Neural crest cell (in vitro differentiated cells): ENCODE measurements around the gene ATIC. TPM values are rescaled to one million over a fixed set of nuclear protein-coding genes. Genes with fewer than 3 reads are reported as not detected.

Source experiments
- DNase-seq: peaks from one replicate; pipeline ENCODE4 v3.0.0; 2021; ENCODE audit warnings: low read depth, mixed read lengths, low spot score
- H3K27ac Mint-ChIP-seq: one replicate; pipeline ENCODE4 v1.8.0; 2021; ENCODE audit warnings: mild to moderate bottlenecking, mixed read lengths; ENCODE audit not compliant: unreplicated experiment
- H3K27me3 Mint-ChIP-seq: 2 replicates; pipeline ENCODE4 v1.8.0; 2021; ENCODE audit warnings: low read depth, mild to moderate bottlenecking, mixed read lengths
- H3K36me3 Mint-ChIP-seq: 2 replicates; pipeline ENCODE4 v1.8.0; 2021; ENCODE audit warnings: low read depth, mild to moderate bottlenecking, mixed read lengths
- H3K4me1 Mint-ChIP-seq: 2 replicates; pipeline ENCODE4 v1.8.0; 2021; ENCODE audit warnings: mixed read lengths
- H3K4me3 Mint-ChIP-seq: one replicate; pipeline ENCODE4 v1.8.0; 2021; ENCODE audit warnings: mild to moderate bottlenecking, mixed read lengths
- H3K9me3 Mint-ChIP-seq: 2 replicates; pipeline ENCODE4 v1.8.0; 2021; ENCODE audit warnings: mixed read lengths
- CTCF ChIP-seq: fragments of 200-600 bp; sonication (generic); conservative IDR thresholded peaks from 2 replicates; pipeline ENCODE4 v1.5.0; 2021; ENCODE audit warnings: antibody characterized with exemption, mild to moderate bottlenecking
- total RNA-seq: library from RNA; stranded (reverse); gene quantifications from 2 replicates; pipeline ENCODE4 v1.2.1, GENCODE V29; 2021

Gene ATIC
- total RNA-seq, 1 donor from 2014 or later, result 206 TPM

DNA sequence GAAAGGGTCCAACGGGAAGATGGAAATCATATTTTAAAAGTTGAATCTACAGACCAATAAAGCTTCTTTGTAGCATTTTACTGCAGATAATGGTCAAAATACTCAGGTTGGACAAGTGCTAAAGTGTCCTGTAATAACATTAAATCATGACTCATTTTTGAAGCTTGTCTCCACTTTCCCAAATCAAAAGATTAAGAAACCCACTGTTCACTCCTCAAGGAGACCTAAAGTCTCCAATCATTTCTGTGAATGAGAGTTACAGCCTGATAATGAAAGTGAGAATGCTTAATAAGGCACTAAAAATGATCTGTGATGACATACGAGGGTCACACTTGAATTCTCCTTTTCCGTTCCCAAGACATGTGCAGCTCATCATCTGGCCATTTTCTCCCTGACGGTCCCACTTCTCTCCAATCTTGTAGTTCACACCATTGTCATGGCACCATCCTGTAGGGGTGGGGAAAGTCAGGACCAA is 53.4 kb downstream of the ATIC start:
- H3K4me1 Mint-ChIP-seq, result no peaks in the 10 kb centered on the region
- peaks cover 40% of the 10 kb centered on the region for H3K36me3 Mint-ChIP-seq
- no peak for TF ChIP-seq CTCF
- DNase-seq, result no peak
- no peaks in the 10 kb centered on the region for H3K9me3 Mint-ChIP-seq
- no peaks in the 10 kb centered on the region for H3K27me3 Mint-ChIP-seq
- H3K27ac Mint-ChIP-seq, result no peak overlapping the region
- no peak overlapping the region for H3K4me3 Mint-ChIP-seq

DNA sequence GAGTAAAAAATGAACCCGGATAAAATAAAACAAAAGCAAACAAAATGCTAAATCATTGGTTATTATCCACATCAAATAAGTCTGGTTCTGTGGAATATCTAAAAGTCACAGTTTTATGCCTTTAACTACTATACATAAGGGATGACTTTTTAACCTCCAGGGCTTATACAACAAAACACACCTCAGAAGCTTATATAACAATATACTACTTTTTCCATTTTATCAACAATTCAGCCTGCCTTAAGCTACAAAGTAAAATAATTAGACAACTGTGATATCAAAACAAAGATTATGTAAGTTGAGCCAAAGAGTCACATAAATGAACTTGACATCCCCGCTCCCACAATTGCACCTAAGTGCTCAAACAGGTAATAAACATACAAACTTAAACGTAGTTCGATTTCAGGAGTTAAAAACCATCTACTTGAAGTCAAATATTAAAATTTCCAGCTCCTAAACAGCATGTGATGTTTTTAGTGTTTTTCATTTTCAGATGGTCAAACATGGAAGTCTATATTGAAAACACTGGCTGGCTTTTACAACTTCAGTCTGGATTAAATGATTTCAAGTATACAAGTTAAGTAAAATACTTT is 54.7 kb downstream of the ATIC start:
- DNase-seq, result no peak
- Mint-ChIP-seq H3K4me3 (no peak overlapping the region), H3K36me3 (peaks cover 38% of the 10 kb centered on the region), H3K9me3 (no peaks in the 10 kb centered on the region), H3K4me1 (no peaks in the 10 kb centered on the region), H3K27ac (no peak overlapping the region), H3K27me3 (no peaks in the 10 kb centered on the region)
- TF ChIP-seq CTCF, result no peak

GRCh38 chr2:215367662-215368492 is 56.0 kb downstream of the ATIC start:
- no peaks in the 10 kb centered on the region for H3K9me3 Mint-ChIP-seq
- H3K27me3 Mint-ChIP-seq, result no peaks in the 10 kb centered on the region
- no peak for TF ChIP-seq CTCF
- H3K36me3 Mint-ChIP-seq, result peaks cover 38% of the 10 kb centered on the region
- H3K4me3 Mint-ChIP-seq, result no peak overlapping the region
- H3K4me1 Mint-ChIP-seq, result no peaks in the 10 kb centered on the region
- no peak overlapping the region for H3K27ac Mint-ChIP-seq
- DNase-seq, result no peak

DNA sequence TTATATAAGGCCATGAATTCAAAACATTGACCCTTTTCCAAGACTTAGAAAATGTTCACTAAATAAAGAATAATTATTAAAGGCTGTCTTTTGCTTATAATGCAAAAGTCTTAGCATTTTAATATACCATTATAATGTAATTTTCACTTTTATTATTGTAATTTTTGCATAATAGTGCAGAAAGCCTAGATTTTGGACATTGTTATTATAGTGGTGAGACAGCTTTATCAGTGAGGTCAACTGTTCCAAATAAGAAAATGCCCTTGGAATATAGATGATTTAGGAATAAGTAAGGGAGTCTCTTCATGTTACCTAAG is 56.6 kb downstream of the ATIC start:
- TF ChIP-seq CTCF, result no peak
- Mint-ChIP-seq H3K36me3 (peaks cover 36% of the 10 kb centered on the region), H3K4me3 (no peak overlapping the region), H3K27me3 (no peaks in the 10 kb centered on the region), H3K9me3 (no peaks in the 10 kb centered on the region), H3K27ac (no peak overlapping the region), H3K4me1 (no peaks in the 10 kb centered on the region)
- no peak for DNase-seq

- H3K27ac Mint-ChIP-seq, result no peak overlapping the region
- no peaks in the 10 kb centered on the region for H3K27me3 Mint-ChIP-seq
- no peak for DNase-seq
- TF ChIP-seq CTCF, result no peak
- H3K4me3 Mint-ChIP-seq, result no peak overlapping the region
- H3K4me1 Mint-ChIP-seq, result no peaks in the 10 kb centered on the region
- H3K36me3 Mint-ChIP-seq, result peaks cover 30% of the 10 kb centered on the region
- no peaks in the 10 kb centered on the region for H3K9me3 Mint-ChIP-seq
Measured at GRCh38 chr2:215369181-215369760, 57.4 kb downstream of the ATIC start.
